HG03354 (cell line): ENCODE data around the gene PPIH.
A peak's percentile ranks its signal among the peaks of the same experiment; 100 is the strongest.
"Not testable (repeated sequence)": the region's sequence is repeated elsewhere in the genome, so short reads cannot be mapped to it uniquely, and the experiment has no call there.

Experiments
- ATAC-seq: cut with Tn5 transposase; IDR thresholded peaks from one replicate; pipeline ENCODE4 v1.9.1; 2021; ENCODE audit warnings: mild to moderate bottlenecking; ENCODE audit not compliant: unreplicated experiment, poor library complexity, severe bottlenecking

The PPIH gene

GRCh38 chr1:42657981-42658876, at the start of gene PPIH:
PPIH (plus strand) TSS chr1:42658423; CDS start chr1:42658447, 24 bp downstream.
- peak; percentile 98 for ATAC-seq

GRCh38 chr1:42613803-42614131, 44.5 kb upstream of the PPIH start:
- no peak for ATAC-seq

GRCh38 chr1:42618866-42619265, 39.4 kb upstream of the PPIH start:
- ATAC-seq: no peak

GRCh38 chr1:42620307-42620706, 37.9 kb upstream of the PPIH start:
- no peak for ATAC-seq

GRCh38 chr1:42621180-42621579, 37.0 kb upstream of the PPIH start:
- not testable (repeated sequence) for ATAC-seq

- ATAC-seq: not testable (repeated sequence)
Measured at GRCh38 chr1:42627205-42627604, 31.0 kb upstream of the PPIH start.

- ATAC-seq: no peak
Measured at GRCh38 chr1:42639116-42639515, 19.1 kb upstream of the PPIH start.

- ATAC-seq: no peak
Measured at GRCh38 chr1:42646056-42646455, 12.2 kb upstream of the PPIH start.

- ATAC-seq: no peak
Measured at GRCh38 chr1:42657201-42657600, 1.0 kb upstream of the PPIH start.

- ATAC-seq: no peak
Measured at GRCh38 chr1:42658877-42659337, 684 bp downstream of the PPIH start.

- no peak for ATAC-seq
Measured at GRCh38 chr1:42660907-42661500, 2.8 kb downstream of the PPIH start.

- no peak for ATAC-seq
Measured at GRCh38 chr1:42669936-42670335, 11.7 kb downstream of the PPIH start.

- no peak for ATAC-seq
Measured at GRCh38 chr1:42670425-42670824, 12.2 kb downstream of the PPIH start.

- no peak for ATAC-seq
Measured at GRCh38 chr1:42674214-42674613, 16.0 kb downstream of the PPIH start.

GRCh38 chr1:42674682-42675081, 16.5 kb downstream of the PPIH start:
- no peak for ATAC-seq

GRCh38 chr1:42675467-42675866, 17.2 kb downstream of the PPIH start:
- no peak for ATAC-seq

GRCh38 chr1:42676534-42677087, 18.4 kb downstream of the PPIH start:
- no peak for ATAC-seq

- no peak for ATAC-seq
Measured at GRCh38 chr1:42679364-42679983, 21.3 kb downstream of the PPIH start.

- no peak for ATAC-seq
Measured at GRCh38 chr1:42680055-42680454, 21.8 kb downstream of the PPIH start.

GRCh38 chr1:42680921-42681683, 22.9 kb downstream of the PPIH start:
- ATAC-seq: no peak
